CD1c-positive myeloid dendritic cell (primary cell): ENCODE measurements around the gene SHD.
A peak's percentile ranks its signal among the peaks of the same experiment; 100 is the strongest.

Source experiments
- DNase-seq: peaks from one replicate; pipeline ENCODE4 v3.0.0-alpha.2; 2016; ENCODE audit errors: extremely low spot score

Gene SHD

DNA sequence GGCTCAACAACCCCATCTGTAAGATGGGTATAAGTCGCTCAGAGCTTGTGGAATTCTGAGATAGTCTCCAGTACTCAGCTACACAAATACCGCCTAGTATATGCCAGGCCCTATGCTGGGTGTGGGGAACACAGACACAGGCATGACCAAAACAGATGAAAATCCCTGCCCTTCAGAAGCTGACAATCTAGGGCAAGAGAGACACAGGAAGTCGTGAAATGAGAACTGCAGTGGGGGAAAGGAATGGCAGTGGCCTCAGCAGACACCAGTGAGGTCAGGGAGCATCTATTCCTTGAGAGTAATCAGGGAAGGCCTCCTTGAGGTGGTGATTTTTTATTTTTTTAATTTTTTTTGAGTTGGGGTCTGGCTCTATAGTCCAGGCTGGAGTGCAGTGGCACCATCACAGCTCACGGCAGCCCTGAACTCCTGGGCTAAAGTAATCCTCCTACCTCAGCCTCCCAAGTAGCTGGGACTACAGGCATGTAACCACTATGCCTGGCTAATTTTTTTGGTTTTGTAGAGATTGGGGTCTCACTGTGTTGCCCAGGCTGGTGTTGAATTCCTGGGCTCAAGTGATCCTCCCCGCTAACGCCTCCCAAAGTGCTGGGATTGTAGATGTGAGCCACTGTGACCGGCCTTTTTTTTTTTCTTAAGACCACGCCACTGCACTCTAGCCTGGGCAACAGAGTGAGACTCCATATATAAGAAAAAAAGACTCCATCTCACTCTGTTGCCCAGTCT is 19.9 kb downstream of the SHD start:
- DNase-seq: no peak

DNA sequence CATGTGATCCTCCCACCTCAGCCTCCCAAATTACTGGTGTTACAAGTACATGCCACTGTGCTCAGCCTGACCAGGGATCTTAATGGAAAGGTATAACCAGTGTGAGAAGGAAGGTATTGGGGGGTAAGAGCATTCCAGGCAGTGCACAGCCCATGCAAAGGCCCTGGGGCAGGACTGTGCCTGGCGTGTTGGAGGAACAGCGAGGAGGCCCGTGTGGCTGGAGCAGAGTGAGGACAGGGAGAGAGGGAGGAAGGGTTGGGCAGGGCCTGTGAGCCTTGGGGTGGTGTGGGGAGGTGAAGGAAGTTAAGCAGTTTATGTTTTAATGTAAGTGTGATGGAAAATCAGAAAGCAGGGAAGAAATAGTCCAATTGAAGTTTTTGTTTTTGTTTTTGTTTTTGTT is 21.5 kb downstream of the SHD start:
- DNase-seq: no peak

DNA sequence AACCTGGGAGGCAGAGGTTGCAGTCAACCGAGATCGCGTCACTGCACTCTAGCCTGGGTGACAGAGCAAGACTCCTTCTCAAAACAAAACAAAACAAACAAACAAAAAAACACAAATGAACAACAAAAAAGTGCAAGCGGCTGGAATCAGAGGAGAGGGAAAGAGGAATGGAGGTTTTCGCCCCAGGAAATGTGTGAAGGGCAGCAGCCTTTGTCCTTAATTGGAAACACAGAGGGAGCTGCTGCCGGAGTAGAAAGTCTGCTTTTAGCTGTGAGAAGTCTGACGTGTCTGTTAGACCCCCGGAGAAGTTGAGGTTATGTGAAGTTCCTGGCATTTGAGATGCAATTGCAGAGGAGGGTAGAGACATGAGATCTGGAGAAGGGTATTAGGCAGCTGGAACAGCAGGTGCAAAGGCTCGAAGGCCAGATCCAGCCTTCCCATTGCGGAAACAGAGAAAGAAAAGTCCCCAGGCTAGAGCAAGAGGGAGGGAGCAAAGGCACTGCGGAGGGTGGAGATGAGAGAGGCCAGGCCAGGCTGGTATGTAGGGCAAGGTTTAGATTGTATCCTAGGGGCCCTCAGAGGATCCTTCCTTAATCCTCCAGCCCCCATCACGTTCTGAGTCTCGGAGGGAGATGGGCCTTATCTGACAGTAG is 22.6 kb downstream of the SHD start:
- no peak for DNase-seq

DNA sequence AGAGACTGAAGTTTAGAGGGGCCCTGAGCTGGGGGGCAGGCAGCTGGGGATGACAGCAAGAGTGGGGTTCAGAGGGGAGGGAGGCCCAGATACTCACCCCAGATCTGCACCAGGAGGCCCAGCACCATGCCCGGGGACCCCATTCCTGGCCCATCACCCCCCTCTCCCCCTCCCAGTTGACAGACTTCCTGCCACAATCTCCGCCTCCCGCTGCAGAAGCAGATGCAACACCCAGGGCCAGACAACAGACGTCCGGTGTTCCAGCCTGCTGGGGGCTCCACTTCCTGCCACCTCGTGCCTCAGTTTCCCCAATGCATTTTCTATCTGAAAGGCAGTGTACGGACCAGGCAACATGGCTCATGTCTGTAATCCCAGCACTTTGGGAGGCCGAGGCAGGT is 23.2 kb downstream of the SHD start, which contains the start of gene TMIGD2:
TSS of gene TMIGD2 (minus strand) at position 147 of the 398 bp plus-strand sequence. CDS start at position 143, 4 bp downstream.
- DNase-seq: no peak

DNA sequence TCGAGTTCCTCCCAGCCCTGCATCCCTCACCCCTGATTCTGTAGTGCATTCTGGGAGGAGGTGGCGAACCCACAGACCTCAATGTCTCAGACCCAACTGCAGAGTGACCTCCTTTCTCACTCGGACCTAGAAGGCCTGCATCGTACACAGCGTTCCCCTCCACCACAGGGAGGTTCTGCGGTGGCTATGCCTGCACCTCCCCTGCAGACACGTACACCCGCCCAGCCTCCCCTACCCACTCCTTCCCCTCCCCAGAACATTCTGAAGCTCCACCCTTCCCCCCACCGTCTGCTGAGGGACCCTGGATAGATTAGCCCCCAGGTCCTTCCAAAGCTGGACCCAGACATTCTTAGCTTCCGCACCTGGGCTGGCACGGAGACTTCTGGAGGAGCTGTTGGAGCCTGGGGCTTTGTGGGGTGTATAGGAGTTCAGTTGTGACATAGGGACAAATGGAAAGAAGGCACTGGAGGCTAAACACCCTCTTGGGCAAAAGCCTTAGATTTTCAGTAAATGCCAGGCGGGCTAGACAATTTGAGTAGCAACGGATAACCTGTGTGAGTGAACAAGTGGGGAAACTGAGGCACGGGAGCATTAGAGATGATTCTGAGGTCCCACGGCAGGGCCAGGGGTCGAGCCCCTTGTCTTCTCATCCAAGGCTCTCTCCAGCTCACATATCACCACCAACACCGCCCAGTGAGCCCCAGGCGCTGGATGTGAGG is 24.9 kb downstream of the SHD start:
- DNase-seq: no peak

GRCh38 chr19:4304538-4305256 is 25.6 kb downstream of the SHD start, which contains the start of gene FSD1:
Gene FSD1 (plus strand): TSS chr19:4304598. CDS start chr19:4304747, 149 bp downstream.
- peak; percentile 55 for DNase-seq

DNA sequence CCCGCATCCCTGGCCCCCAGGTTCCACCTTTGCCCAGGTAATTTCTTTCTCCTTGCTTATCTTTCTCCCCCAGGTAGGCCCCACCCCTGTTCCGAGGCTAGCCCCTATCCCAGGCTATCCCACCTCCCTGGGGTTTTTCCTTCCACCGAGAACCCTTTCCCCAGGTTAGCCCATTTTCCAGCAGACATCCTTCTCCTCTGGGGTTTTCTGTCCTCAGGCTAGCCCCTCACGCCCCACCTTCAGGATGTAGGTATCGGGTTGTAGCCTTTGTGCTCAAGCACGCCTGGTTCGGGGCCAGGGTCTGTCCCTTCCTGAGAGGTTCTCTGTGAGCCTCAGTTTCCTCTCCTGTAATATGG is 26.2 kb downstream of the SHD start:
- no peak for DNase-seq

DNA sequence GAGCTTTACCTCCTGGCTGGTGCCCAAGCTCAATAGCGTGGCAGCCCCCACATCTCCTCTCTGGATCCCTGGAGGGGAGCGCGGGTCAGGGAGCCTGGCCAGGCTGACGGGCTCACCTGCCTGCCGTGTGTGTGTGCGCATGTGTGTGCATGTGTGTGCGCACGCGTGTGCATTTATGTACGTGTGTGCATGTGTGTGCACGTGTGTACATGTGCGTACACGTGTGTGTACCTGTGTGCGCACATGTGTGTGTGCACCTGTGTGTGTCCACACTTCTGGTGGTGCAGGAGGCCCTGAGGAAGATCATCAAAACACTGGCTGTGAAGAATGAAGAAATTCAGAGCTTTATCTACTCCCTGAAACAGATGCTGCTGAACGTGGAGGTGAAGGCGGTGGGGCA is 26.6 kb downstream of the SHD start:
- DNase-seq: no peak

DNA sequence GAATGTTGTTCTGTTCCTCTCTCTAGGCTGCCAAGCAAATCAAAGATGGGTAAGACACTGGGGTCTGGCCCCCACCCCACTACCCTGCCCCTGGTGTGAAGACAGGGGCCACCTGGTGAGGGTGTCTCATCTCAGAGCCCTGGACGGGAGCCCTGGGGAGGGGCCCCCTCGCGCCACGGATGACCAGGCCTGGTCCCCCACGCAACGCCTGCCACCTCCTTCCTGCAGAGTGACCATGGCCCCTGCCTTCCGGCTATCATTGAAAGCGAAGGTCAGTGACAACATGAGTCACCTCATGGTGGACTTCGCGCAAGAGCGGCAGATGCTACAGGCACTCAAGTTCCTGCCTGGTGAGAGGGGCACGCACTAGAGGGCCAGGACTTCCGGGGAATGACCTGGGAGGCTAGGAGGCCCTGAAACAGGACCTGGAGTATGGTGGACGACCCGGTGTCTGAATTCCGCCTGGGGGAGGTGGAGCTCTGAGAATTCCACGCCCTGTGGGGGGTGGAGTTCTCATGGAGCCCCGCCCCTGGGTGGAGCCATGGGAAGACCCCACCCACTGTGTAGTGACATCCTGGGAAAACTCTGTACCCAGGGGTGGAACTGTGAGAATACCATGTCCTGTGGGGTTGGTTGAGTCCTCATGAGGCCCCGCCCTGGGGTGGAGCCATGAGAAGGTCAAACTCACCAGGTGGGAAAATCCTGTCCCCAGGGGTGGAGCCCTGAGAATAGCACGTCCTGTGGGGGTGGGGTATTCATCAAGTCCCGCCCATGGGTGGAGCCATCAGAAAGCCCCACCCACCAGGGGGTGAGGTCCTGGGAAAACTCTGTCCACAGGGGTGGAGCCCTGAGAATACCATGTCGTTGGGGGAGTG is 31.4 kb downstream of the SHD start:
- no peak for DNase-seq

- DNase-seq: no peak
Measured at GRCh38 chr19:4313847-4314490, 34.9 kb downstream of the SHD start.

DNA sequence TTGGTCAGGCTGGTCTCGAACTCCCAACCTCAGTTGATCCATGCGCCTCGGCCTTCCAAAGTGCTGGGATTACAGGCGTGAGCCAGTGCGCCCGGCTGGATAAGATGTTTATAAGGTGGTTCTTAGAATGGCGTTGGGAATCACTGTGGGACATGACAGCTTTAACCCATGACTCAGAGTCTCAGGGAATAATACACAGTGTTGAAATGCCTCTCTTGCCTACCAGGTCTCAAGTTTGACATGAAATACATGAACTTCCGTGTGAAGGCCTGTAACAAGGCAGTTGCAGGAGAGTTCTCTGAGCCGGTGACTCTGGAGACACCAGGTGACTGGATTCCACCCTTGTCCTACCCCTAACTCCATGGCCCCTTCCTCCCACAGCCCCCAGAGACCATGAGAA is 37.9 kb downstream of the SHD start:
- DNase-seq: no peak

- DNase-seq: no peak
Measured at GRCh38 chr19:4318460-4318859, 39.4 kb downstream of the SHD start.

GRCh38 chr19:4319067-4319718 is 40.1 kb downstream of the SHD start:
- DNase-seq: peak; percentile 66

- DNase-seq: no peak
Measured at GRCh38 chr19:4320419-4320818, 41.4 kb downstream of the SHD start.

DNA sequence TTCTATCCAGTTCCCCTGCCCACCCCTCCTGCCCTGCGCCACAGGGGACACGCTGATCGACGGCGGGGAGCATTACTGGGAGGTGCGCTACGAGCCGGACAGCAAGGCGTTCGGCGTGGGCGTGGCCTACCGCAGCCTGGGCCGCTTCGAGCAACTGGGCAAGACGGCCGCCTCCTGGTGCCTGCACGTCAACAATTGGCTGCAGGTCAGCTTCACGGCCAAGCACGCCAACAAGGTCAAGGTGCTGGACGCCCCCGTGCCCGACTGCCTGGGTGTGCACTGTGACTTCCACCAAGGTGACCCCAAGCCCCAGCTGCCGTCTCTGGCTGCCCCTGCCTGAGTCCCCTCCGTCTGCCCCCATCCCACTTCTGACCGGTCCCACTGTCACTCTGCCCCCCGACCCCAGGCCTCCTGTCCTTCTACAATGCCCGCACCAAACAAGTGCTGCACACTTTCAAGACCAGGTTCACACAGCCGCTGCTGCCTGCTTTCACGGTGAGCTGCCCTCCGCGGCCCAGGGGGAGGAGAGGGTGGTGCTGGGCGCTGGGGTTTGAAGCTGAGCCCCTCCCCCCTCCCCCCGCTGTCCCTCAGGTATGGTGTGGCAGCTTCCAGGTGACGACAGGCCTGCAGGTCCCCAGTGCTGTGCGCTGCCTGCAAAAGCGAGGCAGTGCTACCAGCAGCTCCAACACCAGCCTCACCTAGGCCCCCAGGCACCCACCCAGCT is 44.0 kb downstream of the SHD start:
- DNase-seq: no peak

DNA sequence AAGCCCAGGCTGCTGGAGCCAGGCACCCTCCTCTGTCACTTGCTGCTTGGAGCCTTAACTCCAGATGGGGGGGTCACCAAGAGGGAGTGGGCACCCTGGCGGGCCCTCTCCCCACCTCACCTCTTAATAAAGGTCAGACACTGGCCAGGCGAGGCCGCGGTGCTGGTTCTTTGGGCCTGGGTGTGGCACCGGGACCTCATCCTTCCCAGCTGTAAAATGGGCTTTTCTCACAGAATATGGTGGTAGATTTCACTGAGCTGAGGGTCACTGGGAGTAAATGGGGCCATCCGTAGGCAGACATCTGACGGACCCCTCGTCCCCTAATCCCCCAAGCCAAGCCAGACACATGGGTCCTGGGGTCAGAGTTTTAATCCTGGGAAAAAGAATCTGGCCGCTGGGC is 44.6 kb downstream of the SHD start:
- DNase-seq: no peak

DNA sequence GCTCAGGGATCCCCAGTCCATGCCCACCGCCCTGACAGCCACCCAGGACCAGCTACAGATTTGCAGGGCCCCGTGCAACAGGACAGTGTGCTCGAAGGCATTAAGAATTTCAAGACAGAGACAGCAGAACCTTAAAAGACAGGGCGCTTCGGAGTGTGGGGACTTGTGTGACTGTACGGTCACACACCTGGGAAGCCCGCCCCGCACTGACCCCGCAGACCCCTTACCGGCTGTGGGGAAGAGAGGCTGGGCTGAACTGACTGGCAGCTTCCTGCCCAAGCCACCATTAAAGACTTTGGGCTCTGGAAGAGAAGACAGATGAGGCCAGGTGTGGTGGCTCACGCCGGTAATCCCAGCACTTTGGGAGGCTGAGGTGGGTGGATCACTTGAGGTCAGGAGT is 45.2 kb downstream of the SHD start:
- no peak for DNase-seq

DNA sequence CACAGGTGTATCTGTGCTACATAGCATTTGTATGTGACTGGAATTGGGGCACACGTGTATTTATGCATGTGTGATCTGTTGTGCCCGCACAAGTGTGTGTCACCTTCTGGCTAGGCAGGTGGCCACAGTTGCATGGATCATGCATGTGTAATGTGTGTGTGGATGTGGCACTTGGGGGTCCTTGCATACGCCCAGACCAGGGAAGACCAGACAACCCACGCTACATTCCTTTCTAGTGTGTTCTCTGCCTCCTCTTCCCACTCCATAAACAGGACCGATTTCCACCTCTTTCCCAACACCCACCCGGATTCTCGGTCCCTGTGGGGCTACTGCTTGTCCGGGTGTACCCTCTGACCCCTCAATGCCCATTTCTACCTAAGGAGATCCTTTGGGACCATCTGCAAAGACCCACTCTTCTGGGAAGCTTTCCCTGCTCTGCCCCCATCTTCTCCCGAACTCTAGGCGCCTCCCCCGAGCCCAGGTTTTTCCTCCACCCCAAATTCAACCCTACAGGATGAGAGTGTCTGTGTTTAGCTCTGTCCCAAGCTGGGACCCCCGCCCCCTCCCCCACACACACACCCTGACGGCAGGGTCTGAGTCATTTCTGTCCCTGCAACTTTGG is 47.3 kb downstream of the SHD start:
- no peak for DNase-seq

DNA sequence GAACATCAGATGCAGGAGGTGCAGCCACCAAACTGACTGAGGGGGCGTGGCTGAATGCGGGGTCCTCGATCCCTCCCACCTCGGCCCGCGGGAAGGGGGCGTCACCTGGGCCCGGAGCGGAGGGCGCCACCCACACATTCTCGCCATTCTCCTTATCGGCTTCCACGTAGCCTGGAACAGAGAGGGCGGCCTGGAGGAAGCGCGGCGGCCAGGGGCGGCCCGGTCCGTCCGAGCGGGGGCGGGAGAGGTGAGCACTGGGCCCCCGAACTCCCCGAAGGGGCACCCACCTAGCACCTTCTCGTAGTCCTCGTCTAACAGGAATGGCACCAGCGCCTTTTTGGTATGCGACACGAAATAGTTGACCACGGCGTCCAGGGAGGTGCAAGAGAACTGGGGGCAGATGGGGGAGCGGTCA is 47.8 kb downstream of the SHD start:
- no peak for DNase-seq
